NCI-H446 (cell line): ENCODE data around the gene MTG1.

ENCODE experiments used
- DNase-seq, 2 experiments: peaks; one replicate each; lab custom pipeline; 2025; lab: John Stamatoyannopoulos, UW

Gene MTG1

DNA sequence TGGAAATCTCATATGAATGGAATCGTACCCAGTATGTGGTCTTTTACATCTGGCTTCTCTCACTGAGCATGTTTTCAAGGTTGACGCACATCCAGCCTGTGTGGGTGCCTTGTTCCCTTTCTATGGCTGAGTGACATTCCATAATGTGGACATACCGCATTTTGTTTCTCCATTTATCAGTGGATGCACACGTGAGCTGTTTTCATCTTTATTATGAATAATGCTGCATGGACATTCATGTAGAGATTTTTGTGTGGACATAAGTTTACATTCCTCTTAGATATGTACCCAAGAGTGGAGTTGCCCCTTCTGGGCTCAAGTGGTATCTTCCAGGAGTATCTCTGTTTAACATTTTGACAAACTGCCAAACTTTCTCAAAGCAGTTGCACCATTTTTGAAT is 58.5 kb downstream of the MTG1 start:
- DNase-seq = no peak

DNA sequence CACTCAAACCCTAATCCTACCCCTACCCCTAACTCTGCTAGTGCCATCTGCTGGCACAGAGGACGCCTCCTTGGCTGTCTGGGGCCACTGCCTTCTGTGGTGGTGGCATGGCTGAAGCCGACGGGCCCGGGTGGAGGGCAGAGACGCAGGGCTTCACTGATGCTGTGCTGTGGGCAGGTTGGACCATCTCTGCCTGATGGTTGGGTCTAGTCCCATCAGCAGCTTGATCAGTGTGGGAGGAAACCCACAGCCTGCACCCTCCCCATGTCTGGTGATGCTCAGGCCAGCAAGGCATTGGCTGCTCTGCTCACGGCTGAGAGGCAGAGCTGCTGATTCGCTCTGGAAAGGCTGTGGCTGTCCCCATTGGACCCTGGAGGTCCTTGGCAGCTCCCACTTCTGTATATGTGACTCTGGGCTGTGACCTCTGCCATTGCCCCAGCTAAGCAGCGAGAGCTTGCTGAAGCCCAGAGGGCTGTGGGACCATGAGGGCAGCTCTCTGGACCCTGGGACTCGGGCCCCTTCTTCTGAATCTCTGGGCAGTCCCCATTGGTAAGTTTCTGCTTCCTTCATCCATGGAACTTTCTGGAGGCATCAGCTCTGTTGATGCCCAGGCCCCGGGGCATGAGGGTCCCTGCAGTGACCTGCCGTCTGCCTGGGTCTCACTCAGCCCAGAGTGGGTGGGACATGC is 59.7 kb downstream of the MTG1 start, which contains the start of gene SCART1:
Gene SCART1 (plus strand): TSS at position 430 of the 688 bp plus-strand sequence. CDS start 53 bp downstream, at position 483.
- DNase-seq = no peak

DNA sequence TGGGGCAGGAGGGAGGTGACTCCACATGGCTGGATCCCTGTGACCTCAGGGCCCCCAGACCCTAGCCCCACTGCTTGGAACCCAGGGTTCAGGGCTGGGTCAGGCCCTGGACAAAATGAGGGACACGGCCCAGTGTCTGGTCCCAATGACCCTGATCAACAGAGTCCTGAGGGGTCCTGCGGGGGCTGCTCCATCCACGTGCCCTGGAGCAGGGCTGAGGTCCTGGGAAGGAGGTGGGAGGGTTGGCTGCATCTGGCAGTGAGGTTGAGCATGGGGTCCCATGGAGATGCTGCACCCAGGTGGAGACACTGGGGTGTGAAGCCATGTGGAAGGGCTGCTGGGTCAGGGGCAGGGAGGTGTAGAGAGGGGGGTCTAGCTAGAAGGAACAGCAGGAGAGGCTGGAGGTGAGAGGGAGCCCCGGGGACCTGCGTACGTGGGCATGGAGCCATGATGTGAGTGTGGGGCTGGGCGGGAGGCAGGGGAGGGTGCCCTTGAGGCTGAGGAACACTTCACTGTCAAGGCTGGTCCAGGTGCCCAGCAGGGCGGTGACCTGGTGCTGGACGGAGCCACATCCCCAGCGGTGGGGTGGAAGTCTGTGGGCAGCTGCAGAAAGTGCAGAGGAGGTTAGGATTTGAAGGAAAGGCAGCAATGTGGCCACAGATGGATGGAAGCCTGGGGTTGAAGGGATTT is 60.4 kb downstream of the MTG1 start:
- no peak for DNase-seq

DNA sequence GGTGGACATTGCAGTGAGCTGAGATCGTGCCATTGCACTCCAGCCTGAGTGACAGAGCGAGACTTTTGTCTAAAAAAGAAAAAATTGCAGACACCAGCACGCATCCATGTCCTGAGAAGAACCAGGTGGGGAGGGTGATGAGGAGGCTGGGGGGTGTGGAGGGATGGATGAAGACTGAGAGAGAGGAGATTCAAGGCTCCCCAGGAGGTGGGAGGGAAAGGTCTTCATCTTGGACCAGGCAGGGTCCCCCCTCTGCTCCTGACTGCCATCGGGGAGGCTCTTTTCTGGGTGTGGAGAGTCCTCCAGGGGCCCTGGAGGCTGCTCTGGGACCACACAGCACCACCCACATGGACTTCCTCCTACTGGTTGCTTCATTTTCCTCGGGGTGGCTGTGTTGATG is 61.2 kb downstream of the MTG1 start:
- no peak for DNase-seq

DNA sequence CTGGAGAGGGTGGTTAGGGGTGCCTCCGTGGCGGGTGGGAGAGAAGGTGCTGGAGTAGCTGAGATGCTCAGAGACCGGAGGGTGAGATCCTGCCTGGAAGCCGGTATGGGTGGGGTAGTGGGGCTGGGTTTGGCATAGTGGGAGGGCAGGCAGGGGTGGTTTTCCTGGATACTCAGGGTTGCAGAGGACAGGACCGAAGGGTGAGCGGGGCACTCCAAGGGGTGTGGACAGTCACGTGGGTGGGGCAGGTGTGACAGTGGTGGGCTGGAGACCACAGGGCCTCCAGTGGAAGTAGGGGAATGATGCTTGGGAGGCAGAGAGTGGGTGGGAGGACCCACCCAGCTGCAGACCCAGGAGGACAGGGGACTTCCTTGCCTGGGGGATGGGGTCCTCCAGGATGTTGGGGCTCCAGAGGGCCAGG is 61.7 kb downstream of the MTG1 start:
- no peak for DNase-seq

DNA sequence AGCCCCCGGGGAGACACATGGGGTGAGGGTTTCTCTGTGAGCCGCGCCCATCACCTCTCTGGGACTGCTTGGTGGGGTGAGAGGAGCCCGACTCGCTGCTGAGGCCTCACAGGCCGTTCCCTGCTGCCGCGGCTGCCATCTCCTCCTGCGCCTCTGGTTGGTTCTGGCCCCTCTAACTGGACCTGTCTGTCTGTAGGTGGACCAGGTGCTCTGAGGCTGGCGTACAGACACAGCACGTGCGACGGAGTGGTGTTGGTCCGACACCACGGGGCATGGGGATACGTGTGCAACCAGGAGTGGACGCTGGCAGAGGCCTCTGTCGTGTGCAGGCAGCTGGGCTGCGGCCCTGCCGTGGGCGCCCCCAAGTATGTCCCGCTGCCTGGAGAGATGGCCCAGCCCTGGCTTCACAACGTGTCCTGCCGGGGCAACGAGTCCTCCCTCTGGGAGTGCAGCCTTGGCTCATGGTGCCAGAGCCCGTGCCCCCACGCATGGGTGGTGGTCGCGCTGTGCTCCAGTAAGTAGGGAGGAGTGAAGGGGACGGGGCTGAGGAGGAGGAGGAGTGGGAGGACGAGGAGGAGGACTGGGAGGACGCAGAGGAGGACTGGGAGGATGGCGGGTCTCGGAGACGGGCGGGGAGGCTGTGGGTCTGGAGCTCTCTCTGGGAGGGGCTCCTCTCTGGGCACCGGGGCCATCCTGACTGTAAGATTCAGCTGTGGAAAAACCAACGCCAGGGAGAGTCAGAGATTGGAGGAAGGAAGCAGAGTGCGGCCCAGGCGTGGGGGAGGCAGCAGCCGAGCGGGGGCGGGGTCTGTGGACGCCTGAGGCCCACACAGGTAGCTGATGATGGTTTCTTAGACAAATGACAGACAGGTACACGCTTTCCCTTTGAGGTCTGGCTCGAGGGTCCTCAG is 62.3 kb downstream of the MTG1 start:
- no peak for DNase-seq

DNA sequence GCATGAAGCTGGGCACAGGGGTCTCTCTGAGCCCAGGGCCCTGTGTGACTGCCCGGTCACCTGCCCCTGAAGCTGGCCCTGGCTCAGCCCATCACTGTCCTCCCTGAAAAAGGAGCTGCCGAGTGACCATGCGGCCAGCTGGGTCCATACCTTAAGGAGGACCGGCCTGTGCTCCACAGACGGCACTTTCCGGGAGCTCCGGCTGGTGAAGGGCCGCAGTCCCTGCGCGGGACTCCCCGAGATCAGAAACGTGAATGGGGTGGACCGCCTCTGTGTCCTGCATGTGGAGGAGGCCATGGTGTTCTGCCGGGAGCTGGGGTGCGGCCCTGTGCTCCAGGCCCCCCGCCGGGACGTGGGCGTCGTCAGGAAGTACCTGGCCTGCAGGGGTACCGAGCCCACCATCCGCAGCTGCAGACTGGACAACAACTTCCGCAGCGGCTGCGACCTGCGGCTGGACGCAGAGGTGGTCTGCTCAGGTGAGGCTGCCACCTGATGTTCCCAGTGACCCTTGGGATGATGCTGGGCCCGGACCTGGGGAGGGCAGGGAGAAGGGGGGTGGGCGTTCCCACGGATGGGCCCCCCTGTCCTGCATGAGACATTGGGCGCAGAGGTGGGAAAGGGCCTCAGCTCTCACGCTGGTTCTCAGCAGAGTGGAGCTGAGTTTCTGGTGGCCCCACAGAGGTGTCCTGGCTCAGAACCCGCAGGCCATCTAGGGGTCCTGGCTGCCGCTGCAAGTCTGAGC is 63.3 kb downstream of the MTG1 start:
- DNase-seq = no peak

DNA sequence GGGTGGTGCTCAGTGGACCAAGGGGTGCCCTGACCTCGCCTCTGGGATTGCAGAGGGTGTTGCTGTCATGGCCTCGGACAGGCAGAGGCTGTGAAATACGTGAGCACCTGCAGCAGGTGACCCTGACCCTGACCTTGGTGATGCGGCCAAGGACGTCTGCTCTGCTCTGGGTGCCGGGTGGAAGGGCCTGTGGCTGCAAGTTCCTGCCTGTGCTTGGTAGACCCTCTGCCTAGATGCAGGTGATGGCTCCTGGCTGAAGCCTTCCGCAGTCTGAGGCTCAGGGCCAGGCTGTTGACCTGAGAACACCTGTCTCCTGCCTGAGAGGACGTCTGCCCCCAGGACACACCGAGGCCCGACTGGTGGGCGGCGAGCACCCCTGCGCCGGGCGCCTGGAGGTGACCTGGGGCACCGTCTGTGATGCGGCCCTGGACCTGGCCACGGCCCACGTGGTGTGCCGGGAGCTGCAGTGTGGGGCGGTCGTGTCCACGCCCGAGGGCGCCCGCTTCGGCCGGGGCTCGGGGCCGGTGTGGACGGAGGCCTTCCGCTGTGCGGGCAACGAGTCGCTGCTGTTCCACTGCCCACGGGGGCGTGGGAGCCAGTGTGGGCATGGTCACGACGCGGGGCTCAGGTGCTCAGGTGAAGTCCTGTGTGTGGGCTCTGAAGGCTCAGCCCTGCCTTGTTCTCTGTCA is 64.2 kb downstream of the MTG1 start:
- DNase-seq = no peak

DNA sequence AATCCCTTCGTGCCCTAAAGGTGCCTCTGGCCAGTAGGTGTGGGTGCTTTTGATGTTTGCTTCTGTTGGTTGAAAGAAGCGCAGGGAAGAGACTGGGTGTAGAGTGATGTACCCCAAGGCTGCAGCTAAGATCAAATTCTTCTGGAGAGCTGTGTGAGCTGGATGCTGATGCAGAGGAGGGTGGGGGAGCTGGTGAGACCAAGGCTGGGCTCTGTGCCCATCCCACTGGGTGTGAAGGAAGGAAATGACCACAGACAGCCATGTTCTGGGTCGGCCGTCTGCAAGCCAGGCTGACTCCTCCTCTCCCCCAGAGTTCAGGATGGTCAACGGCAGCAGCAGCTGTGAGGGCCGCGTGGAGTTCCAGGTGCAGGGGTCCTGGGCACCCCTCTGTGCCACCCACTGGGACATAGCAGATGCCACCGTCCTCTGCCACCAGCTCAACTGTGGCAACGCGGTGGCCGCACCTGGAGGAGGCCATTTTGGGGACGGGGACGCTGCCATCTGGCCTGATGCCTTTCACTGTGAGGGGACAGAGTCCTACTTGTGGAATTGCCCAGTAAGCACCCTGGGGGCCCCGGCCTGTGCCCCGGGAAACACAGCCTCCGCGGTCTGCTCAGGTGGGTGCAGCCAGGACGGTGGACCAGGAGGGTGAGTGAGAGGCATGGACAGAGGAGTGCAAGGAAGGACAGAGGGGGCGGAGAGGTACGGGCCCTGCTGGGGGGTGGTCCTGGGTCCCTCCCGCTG is 64.9 kb downstream of the MTG1 start:
- DNase-seq = no peak

DNA sequence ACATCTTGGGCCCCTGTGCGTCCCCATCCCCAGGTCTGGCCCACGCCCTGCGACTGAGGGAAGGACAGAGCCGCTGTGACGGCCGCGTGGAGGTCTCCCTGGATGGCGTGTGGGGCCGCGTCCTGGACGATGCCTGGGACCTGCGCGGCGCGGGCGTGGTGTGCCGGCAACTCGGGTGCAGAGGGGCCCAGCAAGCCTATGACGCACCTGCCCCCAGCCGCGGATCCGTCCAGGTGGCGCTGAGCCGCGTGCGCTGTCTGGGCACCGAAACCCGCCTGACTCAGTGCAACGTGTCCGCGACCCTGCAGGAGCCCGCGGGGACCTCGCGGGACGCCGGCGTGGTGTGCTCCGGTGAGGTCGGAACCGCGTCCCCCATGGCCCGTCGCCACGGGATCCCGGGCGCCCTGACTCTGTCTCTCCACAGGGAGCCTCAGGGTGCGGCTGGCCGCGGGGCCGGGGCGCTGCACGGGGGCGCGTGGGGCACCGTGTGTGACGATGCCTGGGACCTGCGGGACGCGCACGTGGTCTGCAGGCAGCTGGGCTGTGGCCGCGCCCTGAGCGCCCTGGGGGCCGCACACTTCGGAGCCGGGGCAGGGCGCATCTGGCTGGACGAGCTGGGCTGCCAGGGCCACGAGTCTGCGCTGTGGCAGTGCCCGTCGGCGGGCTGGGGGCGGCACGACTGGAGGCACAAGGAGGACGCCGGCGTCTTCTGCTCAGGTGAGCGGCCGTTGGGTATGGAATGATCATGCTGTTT is 65.7 kb downstream of the MTG1 start:
- no peak for DNase-seq

DNA sequence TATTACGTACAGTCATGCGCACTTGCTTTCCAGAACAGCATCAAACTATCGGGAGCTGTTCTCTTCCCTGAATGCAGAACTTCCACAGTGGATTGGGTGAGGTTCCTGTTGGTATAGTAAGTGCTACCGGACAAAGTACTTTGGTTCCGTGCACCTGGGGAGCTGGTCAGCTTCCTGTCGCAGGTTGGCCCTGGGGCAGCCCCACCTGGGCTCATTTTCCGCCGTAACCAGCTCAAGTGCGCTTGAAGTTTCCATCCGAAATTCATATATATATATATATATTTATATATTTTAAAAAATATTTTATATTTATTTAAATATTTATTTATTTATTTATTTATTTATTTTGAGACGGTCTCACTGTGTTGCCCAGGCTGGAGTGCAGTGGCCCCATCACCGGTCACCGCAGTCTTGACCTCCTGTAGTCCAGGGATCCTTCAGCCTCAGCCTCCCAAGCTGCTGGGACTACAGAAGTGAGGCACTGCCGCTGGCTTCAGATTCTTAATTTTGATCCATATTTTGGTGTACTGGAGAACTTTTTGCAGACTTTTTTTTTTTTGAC is 66.3 kb downstream of the MTG1 start:
- DNase-seq = no peak

DNA sequence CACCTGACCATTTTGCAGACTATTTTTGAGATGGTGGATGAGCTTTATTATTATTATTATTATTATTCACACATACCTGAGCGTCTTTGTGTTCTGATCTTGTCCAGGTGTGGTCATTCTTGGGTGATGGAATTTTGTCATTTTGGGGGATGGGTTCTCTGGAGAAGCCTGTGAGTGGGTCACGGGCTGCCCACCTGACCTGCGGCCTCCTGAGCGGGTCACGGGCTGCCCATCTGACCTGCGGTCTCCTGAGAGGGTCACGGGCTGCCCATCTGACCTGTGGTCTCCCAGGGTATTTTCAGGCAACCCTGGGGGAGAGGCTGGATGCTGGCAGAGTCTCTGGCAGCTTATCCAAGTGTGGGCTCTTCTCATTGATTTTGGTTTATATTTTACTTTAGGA is 67.1 kb downstream of the MTG1 start:
- DNase-seq = no peak

DNA sequence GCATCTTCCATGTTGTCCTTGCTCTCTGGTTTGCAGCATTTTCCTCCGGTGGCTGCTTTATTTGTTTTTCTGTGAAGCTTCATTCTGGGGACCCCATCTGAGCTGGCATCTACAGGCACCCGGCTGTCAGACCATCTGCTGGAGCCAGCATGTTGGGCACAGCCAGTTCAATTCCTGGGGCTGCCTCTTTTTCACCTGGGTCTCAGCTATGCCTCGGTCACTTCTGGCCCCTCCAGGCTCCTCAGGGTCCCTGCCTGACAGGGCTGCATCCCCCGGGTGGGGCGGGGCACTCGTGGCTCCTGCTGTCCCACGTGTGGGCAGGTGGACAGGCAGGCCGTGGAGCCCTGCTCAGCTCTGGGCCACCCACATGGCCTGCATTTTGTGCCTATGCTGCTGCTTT is 67.9 kb downstream of the MTG1 start:
- DNase-seq = no peak

DNA sequence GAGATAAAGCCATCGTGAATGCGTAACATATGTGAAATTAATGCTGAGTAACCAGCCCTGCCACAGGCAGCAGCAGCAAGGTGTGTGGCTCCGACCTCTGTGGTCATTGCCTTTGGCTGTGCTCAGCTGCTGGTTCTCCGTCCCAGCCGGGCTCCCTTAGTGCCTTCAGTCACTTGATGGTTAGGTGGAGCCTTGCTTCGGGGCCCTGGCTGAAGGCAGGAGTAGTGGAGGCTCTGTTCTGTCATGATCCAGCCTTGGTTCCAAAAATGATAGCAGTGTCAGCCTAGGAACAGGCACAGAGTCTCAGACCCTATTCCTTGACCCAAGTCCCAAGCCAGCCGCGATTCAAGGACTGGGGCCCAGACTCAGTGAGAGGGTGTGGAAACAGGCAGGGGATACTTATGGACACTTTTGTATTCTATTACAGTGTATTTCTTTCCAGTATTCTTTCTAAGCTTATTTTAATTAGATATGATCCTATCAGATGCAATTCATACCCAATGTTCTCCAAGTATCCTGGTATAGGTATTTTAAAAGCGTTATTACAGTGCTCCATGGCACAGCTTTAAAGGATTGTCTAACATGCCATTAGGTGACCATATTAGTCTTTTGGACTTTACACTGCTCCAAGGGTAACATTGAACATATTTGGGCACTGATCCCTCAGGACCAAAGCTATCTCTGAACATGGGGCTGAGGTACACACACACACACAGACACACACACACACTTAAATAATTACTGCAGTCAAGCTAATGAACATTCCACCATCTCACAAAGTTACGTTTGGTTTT is 68.8 kb downstream of the MTG1 start:
- DNase-seq = no peak

DNA sequence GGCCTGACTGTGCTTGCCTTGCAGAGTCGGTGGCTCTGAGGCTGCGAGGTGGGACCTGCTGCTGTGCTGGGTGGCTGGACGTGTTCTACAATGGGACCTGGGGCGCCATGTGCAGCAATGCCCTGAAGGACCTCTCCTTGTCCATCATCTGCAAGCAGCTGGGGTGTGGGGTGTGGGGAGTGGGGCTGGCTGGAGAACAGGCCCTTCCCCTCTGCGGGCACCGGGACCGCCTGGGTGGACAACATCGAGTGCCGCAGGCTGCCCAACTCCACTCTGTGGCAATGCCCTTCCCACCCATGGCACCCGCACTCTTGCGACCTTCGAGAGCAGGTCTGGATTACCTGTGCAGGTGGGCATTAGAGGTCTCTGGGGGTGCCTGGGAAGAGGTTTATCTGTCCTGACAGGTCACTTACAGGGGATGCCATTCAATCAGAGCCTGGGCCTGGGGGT is 70.7 kb downstream of the MTG1 start:
- no peak for DNase-seq

DNA sequence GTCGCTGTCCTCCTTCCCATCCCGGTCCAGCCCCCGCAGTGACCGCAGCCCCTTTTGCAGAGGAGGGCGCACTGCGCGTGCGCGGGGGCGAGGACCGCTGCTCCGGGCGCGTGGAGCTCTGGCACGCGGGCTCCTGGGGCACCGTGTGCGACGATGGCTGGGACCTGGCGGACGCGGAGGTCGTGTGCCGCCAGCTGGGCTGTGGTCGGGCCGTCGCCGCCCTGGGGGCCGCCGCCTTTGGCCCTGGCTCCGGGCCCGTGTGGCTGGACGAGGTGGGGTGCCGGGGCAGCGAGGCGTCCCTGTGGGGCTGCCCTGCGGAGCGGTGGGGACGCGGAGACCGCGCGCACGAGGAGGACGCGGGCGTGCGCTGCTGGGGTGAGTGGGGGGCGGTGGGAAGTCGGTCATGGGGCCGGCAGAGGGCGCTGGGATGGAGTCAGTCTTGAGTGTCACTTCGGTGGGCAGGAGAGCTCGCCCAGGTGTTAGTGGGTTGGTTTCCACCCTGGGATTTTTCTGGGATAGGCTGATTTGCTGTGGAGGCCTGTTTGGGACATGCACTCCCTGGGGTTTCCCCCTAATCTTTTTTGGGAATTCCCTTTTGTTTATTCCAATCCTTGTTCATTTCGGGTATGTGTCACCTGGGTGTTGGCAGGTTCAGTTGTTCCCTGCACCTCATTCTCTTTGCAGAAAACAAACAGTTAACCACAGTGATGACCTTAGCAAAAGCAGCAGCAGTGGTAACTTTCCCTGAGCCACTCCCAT is 71.4 kb downstream of the MTG1 start:
- DNase-seq = no peak

DNA sequence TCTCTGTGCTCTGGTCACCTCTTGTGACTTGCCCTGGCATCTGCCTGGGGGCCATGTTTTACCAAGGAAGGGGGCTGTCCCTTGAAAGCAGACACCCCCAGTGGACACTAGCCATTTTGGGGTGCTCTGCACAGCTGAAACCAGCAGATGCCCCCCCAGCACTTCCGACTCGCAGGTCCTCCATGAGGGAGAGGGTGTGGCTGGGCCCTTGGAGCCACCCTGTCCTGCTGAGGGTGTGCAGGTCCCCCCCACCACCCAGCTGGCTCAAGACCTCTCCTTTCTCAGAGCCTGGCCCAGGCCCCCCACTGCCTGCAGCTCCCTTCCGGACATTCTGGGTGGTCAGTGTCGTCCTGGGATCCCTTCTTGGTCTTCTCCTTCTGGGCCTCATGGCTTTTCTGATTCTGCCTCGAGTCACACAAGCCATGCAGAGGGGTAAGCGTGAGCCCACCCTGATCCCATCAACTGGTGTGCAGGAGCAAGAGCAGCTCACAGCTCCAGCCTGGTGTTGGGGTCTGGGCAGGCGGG is 72.1 kb downstream of the MTG1 start:
- DNase-seq = no peak
